Transverse colon (tissue), 4 donors: ENCODE measurements around the gene CNTNAP3. TPM values are rescaled to one million over a fixed set of nuclear protein-coding genes. Genes with fewer than 3 reads are reported as not detected.
"Not testable (repeated sequence)": the region's sequence is repeated elsewhere in the genome, so short reads cannot be mapped to it uniquely, and the experiment has no call there.

ENCODE experiments used
- DNase-seq: peaks from one replicate; pipeline ENCODE4 v3.0.0-alpha.2; 2019
- H3K27ac ChIP-seq, 4 donors: fragments of 200-600 bp; sonication (generic); 2 replicates each; pipeline ENCODE4 v1.5.1; 2016 to 2018; ENCODE audit warnings: inconsistent platforms in 4 of 4
- H3K27me3 ChIP-seq: fragments of 200-600 bp; sonication (generic); 2 replicates; pipeline ENCODE4 v1.5.1; 2017; ENCODE audit warnings: inconsistent platforms
- H3K36me3 ChIP-seq, 4 donors: fragments of 200-600 bp; sonication (generic); 2 replicates each; pipeline ENCODE4 v1.5.1; 2017 to 2019; ENCODE audit warnings: inconsistent platforms in 4 of 4
- H3K4me1 ChIP-seq, 4 donors: fragments of 200-600 bp; sonication (generic); 2 replicates each; pipeline ENCODE4 v1.5.1; 2017 to 2020; ENCODE audit warnings: inconsistent platforms in 4 of 4
- H3K4me3 ChIP-seq, 4 donors: fragments of 200-600 bp; sonication (generic); 1 replicate in 1 of 4; 2 replicates in 3 of 4; pipeline versions ENCODE4 v1.5.1 to v1.6.1; 2017 to 2019; ENCODE audit warnings: inconsistent platforms in 4 of 4
- H3K9me3 ChIP-seq, 2 donors: fragments of 200-600 bp; sonication (generic); 2 replicates each; pipeline ENCODE4 v1.5.1; 2017 to 2019; ENCODE audit warnings: inconsistent platforms in 2 of 2
- WGBS, 2 donors: methylation state at CpG; one replicate each; pipeline ENCODE4 v1.1.5; 2018; ENCODE audit warnings: low coverage in 1 of 2; 5-methylcytosine and 5-hydroxymethylcytosine counted together
- in situ Hi-C, 4 donors: fragments of 200-750 bp; cut with MboI; loops; one replicate each; pipeline versions ENCODE4 v1.15.0 to v1.15.1; 2017; ENCODE audit warnings: low sequenced_read_pairs in 3 of 4, low pct_ligation_motif_present in 1 of 4, low pct_unique_long_range_greater_than_20kb in 1 of 4
- intact Hi-C: fragments of 100-400 bp; cut with DNase I; formaldehyde crosslinking; loops from one replicate; pipeline ENCODE4 v1.15.1; 2023; ENCODE audit warnings: low total_unique reads
- total RNA-seq, 4 donors: library from RNA; depleted of rRNA; stranded (reverse); fragments of >200 nt; gene quantifications; one replicate each; pipeline ENCODE4 v1.1.0, GENCODE V29; 2016

The CNTNAP3 gene
- 10 to 100 TPM in 1 of 4 donors, 1 to 10 TPM in 3; 1.6 to 10.7 (median 5.1) TPM for total RNA-seq

DNA sequence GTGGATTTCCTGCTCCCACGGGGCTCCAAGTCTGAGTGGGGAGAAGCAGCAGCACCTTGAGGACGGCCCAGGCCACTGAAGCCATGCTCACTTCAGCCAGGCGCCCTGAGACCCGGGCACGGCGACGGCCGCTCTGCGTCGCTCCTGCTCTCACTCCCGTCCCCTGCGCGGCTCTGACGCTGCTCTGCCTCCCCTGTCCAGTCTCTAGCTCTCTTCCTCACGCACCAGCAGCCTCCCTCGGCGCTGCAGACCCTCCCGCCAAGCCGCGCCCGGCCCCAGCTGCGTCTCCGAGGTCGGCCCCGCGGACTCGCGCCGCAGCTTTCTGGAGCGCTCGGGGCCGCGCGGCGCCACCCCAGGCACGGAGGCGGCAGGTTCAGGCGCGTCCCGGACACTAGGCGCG lies at the start of gene CNTNAP3:
Gene CNTNAP3, minus strand, starts transcription at position 188 of the 400 bp plus-strand sequence. Its CDS starts 103 bp downstream, at position 85.
- no CpG with 5 or more reads among the region's 42 CpGs for WGBS, 2 donors
- in situ Hi-C loops, H3K9me3 ChIP-seq, intact Hi-C loops, H3K27ac ChIP-seq, H3K4me1 ChIP-seq, DNase-seq, H3K4me3 ChIP-seq, H3K36me3 ChIP-seq, H3K27me3 ChIP-seq: not testable (repeated sequence)

DNA sequence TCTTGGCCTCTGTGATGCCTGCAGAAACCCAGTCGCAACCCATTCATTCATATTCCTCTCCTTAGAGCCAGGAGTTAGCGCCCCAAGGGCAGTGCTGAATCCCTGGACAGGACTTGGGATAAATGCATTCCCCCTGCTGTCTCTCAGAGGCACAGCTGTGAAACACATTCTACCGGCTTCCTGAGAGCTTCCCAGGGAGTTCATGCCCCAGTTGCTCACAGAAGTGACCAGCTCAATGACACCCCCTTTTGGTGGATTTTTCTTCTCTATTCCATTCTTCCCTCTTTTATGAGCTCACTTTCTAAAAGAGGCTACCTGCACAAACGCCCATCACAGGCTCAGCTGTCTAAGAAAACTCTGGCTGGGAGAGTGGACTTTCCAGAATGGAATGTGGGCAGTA lies 8.0 kb downstream of the CNTNAP3 start:
- H3K9me3 ChIP-seq, H3K27me3 ChIP-seq, DNase-seq, H3K36me3 ChIP-seq, in situ Hi-C loops, intact Hi-C loops, H3K27ac ChIP-seq, H3K4me3 ChIP-seq, H3K4me1 ChIP-seq: not testable (repeated sequence)
- no CpG with 5 or more reads among the region's 4 CpGs for WGBS, 2 donors

GRCh38 chr9:39242513-39242912 lies 45.5 kb downstream of the CNTNAP3 start:
- in situ Hi-C loops, H3K27me3 ChIP-seq, DNase-seq, H3K27ac ChIP-seq, H3K4me3 ChIP-seq, intact Hi-C loops, H3K36me3 ChIP-seq, H3K4me1 ChIP-seq, H3K9me3 ChIP-seq: not testable (repeated sequence)
- WGBS, 2 donors, result no CpG with 5 or more reads among the region's 4 CpGs

DNA sequence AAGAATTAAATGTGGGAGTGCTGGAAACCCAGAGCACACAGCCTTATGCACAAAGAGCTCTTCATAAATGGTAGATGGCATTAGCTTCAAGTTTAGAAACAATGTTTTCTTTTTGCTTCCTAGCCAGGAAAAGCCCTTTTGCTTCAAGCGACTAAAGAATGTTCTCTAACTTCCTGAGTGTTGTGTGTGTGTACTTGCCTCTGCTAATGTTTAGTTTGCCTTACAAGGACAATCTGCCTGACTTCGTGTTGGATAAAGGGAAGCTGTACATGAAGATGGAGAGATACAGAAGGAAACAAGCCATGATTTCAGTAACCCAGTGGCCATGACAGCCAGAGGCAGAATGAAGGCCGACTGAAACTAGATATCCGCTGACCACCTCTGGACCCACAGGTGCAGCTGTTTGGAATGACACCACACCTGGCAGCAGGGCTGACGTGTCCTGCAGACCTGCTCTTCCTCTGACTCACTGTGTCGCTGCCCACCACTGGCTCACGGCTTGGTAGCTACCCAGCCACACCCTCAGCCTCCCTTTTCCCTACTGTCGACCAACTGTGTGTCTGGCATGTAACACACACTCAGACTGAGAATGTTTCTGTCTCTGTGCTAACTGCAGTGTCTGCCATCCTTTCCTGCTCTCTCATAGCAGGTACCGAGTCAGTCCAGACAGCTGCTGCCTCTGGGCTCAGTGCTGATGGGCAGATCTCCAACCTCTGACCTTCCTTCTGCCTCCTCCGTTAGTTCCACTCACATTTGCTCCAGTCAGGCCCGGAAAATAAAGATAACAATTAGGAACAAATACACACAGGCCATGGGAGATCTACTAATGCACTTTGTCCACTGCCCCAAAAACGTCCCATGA lies 55.6 kb downstream of the CNTNAP3 start:
- H3K4me1 ChIP-seq, in situ Hi-C loops, H3K27me3 ChIP-seq, H3K9me3 ChIP-seq, H3K4me3 ChIP-seq, DNase-seq, H3K27ac ChIP-seq, intact Hi-C loops, H3K36me3 ChIP-seq: not testable (repeated sequence)
- no CpG with 5 or more reads among the region's 12 CpGs for WGBS, 2 donors

- H3K36me3 ChIP-seq, intact Hi-C loops, H3K4me3 ChIP-seq, H3K27ac ChIP-seq, H3K27me3 ChIP-seq, in situ Hi-C loops, H3K4me1 ChIP-seq, H3K9me3 ChIP-seq, DNase-seq: not testable (repeated sequence)
- no CpG with 5 or more reads among the region's 1 CpG for WGBS, 2 donors
Measured at GRCh38 chr9:39215976-39216375, 72.0 kb downstream of the CNTNAP3 start.

- H3K9me3 ChIP-seq, in situ Hi-C loops, H3K27ac ChIP-seq, DNase-seq, H3K4me1 ChIP-seq, H3K27me3 ChIP-seq, H3K4me3 ChIP-seq, intact Hi-C loops, H3K36me3 ChIP-seq: not testable (repeated sequence)
- WGBS, 2 donors, result no CpG with 5 or more reads among the region's 3 CpGs
Measured at GRCh38 chr9:39209773-39210172, 78.2 kb downstream of the CNTNAP3 start.

DNA sequence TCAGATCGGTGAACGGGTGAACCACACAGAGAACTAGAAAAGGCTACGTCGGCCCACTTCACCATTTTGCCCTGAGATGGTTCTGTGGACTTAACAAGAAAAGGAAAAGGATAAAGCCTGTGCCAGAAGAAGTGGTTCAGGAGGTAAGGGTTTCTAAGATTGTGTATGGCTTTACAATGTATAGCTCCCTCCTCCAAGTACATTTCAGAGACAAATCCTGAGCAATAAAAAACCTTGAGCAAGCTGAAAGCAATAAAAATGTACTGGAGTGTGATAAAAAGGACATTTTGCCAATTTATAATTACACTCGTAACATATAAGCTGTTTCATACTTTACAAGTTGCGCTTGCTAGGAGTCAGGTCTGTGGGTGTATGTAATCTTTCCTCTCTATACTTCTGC lies 81.3 kb downstream of the CNTNAP3 start:
- H3K4me3 ChIP-seq, H3K27me3 ChIP-seq, intact Hi-C loops, DNase-seq, in situ Hi-C loops, H3K9me3 ChIP-seq, H3K36me3 ChIP-seq, H3K27ac ChIP-seq, H3K4me1 ChIP-seq: not testable (repeated sequence)
- WGBS, 2 donors, result no CpG with 5 or more reads among the region's 6 CpGs

- H3K27me3 ChIP-seq, intact Hi-C loops, H3K4me3 ChIP-seq, H3K4me1 ChIP-seq, H3K36me3 ChIP-seq, in situ Hi-C loops, DNase-seq, H3K9me3 ChIP-seq, H3K27ac ChIP-seq: not testable (repeated sequence)
- no CpG with 5 or more reads among the region's 4 CpGs for WGBS, 2 donors
Measured at GRCh38 chr9:39205842-39206241, 82.1 kb downstream of the CNTNAP3 start.

- H3K9me3 ChIP-seq, DNase-seq, H3K36me3 ChIP-seq, H3K4me1 ChIP-seq, H3K4me3 ChIP-seq, in situ Hi-C loops, intact Hi-C loops, H3K27ac ChIP-seq, H3K27me3 ChIP-seq: not testable (repeated sequence)
Measured at GRCh38 chr9:39200412-39200811, 87.6 kb downstream of the CNTNAP3 start.

DNA sequence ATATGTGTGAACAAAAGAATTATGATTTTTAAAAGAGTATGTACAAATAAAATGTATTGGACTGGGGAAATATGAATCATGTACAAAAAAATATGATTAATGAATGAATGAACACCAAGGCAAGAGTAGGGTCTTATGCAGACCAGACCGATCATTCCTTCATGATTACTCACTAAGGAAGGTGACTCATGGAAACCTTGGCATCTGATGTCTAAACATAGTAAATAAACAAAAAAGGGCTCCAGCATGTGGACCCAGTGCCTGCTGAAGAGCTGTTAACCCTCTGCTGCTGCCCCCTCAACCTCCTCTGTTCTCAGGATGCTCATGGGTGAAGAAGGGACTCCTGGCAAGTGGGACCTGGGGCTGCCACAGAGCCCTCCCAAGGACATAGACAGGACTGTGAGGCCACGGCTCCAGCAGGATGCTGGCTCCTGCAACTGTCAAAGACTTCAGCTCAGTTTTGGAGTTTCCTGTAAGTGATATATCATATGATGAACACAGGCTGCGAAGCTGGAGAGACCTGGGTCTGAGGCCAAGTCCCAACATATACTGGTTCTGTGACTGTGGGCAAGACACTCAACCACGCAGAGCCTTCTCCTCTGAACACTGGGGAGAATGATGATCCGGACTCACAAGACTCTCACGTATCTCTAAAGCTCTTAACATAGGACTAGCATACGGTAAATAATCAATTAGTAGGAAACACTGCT lies 89.8 kb downstream of the CNTNAP3 start:
- no CpG with 5 or more reads among the region's 7 CpGs for WGBS, 2 donors
- in situ Hi-C loops, intact Hi-C loops, DNase-seq, H3K4me1 ChIP-seq, H3K27me3 ChIP-seq, H3K9me3 ChIP-seq, H3K36me3 ChIP-seq, H3K4me3 ChIP-seq, H3K27ac ChIP-seq: not testable (repeated sequence)

- H3K4me3 ChIP-seq, H3K4me1 ChIP-seq, intact Hi-C loops, H3K27ac ChIP-seq, H3K9me3 ChIP-seq, H3K36me3 ChIP-seq, DNase-seq, in situ Hi-C loops, H3K27me3 ChIP-seq: not testable (repeated sequence)
- WGBS, 2 donors, result no CpG with 5 or more reads among the region's 10 CpGs
Measured at GRCh38 chr9:39171370-39171769, 116.6 kb downstream of the CNTNAP3 start.
